HUES64 (cell line): ENCODE results near the gene CCDC82.

Source experiments
- H3K27ac ChIP-seq: 2 replicates; pipeline ENCODE4 v1.7.0; 2013; ENCODE audit warnings: low read depth, low read length, inconsistent platforms
- H3K27me3 ChIP-seq: 2 replicates; pipeline ENCODE4 v1.6.1; 2013; ENCODE audit warnings: mild to moderate bottlenecking, low read length; ENCODE audit not compliant: insufficient read depth
- H3K36me3 ChIP-seq: 2 replicates; pipeline ENCODE4 v1.6.1; 2013; ENCODE audit warnings: mild to moderate bottlenecking, low read length; ENCODE audit not compliant: insufficient read depth
- H3K4me1 ChIP-seq: 2 replicates; pipeline ENCODE4 v1.6.1; 2013; ENCODE audit warnings: mild to moderate bottlenecking, low read length, moderate library complexity; ENCODE audit not compliant: insufficient read depth
- H3K4me3 ChIP-seq: 2 replicates; pipeline ENCODE4 v1.5.1; 2013; ENCODE audit warnings: mild to moderate bottlenecking, low read length, moderate library complexity
- H3K9ac ChIP-seq: 2 replicates; pipeline ENCODE4 v1.6.1; 2013; ENCODE audit warnings: mild to moderate bottlenecking, low read depth, low read length
- H3K9me3 ChIP-seq: 2 replicates; pipeline ENCODE4 v1.6.1; 2013; ENCODE audit warnings: low read depth, low read length; ENCODE audit not compliant: insufficient read depth
- WGBS: fragments of 150-250, 120-280 bp; methylation state at CpG from one replicate; pipeline ENCODE4 v1.1.7; 2013; ENCODE audit warnings: missing lambda C conversion rate; 5-methylcytosine and 5-hydroxymethylcytosine counted together

Gene CCDC82

GRCh38 chr11:96361778-96362177 is 27.9 kb downstream of the CCDC82 start:
- H3K9ac ChIP-seq, result no peak overlapping the region
- peaks cover 41% of the 10 kb centered on the region for H3K36me3 ChIP-seq
- H3K4me3 ChIP-seq, result no peak overlapping the region
- H3K27me3 ChIP-seq, result no peaks in the 10 kb centered on the region
- no peaks in the 10 kb centered on the region for H3K4me1 ChIP-seq
- WGBS, result 98% methylated on average over 2 of the region's 2 CpGs
- no peaks in the 10 kb centered on the region for H3K9me3 ChIP-seq
- H3K27ac ChIP-seq, result no peak overlapping the region

GRCh38 chr11:96358321-96358720 is 31.4 kb downstream of the CCDC82 start:
- peaks cover 32% of the 10 kb centered on the region for H3K36me3 ChIP-seq
- WGBS, result 94% methylated on average over 3 of the region's 3 CpGs
- H3K9ac ChIP-seq, result no peak overlapping the region
- no peak overlapping the region for H3K4me3 ChIP-seq
- no peaks in the 10 kb centered on the region for H3K9me3 ChIP-seq
- H3K27ac ChIP-seq, result no peak overlapping the region
- H3K4me1 ChIP-seq, result no peaks in the 10 kb centered on the region
- H3K27me3 ChIP-seq, result no peaks in the 10 kb centered on the region

- Histone ChIP-seq H3K9me3 (no peaks in the 10 kb centered on the region), H3K27ac (no peak overlapping the region), H3K36me3 (peaks cover 31% of the 10 kb centered on the region), H3K4me3 (no peak overlapping the region), H3K27me3 (no peaks in the 10 kb centered on the region), H3K4me1 (no peaks in the 10 kb centered on the region), H3K9ac (no peak overlapping the region)
- WGBS, result 93% methylated on average over 1 of the region's 1 CpG
Observed at GRCh38 chr11:96357794-96358193, 31.9 kb downstream of the CCDC82 start.

GRCh38 chr11:96356848-96357247 is 32.9 kb downstream of the CCDC82 start:
- H3K9me3 ChIP-seq, result no peaks in the 10 kb centered on the region
- H3K4me3 ChIP-seq, result no peak overlapping the region
- H3K36me3 ChIP-seq, result peaks cover 31% of the 10 kb centered on the region
- H3K4me1 ChIP-seq, result no peaks in the 10 kb centered on the region
- H3K9ac ChIP-seq, result no peak overlapping the region
- no peak overlapping the region for H3K27ac ChIP-seq
- WGBS, result 92% methylated on average over 4 of the region's 4 CpGs
- no peaks in the 10 kb centered on the region for H3K27me3 ChIP-seq

GRCh38 chr11:96342961-96343711 is 46.6 kb downstream of the CCDC82 start, which contains the start of gene MAML2:
TSS of gene MAML2 (minus strand) at chr11:96343195. CDS start at chr11:96341895, 1,300 bp downstream.
- Histone ChIP-seq H3K27ac (no peak within 1 kb of the TSS), H3K4me1 (peaks cover 14% of the 10 kb centered on the region), H3K4me3 (peak within 1 kb of the TSS; percentile 84), H3K9ac (peak within 1 kb of the TSS; percentile 77), H3K36me3 (no peaks in the 10 kb centered on the region), H3K27me3 (peaks cover 7% of the 10 kb centered on the region; the same call in 1 of the 2 replicates), H3K9me3 (no peaks in the 10 kb centered on the region)
- 15% methylated on average over 31 of the region's 31 CpGs for WGBS

- peak overlapping the region; percentile 77 for H3K9ac ChIP-seq
- H3K4me3 ChIP-seq, result peak overlapping the region; percentile 84
- H3K27me3 ChIP-seq, result peaks cover 7% of the 10 kb centered on the region; the same call in 1 of the 2 replicates
- H3K4me1 ChIP-seq, result peaks cover 23% of the 10 kb centered on the region
- H3K9me3 ChIP-seq, result no peaks in the 10 kb centered on the region
- no peak overlapping the region for H3K27ac ChIP-seq
- H3K36me3 ChIP-seq, result no peaks in the 10 kb centered on the region
- WGBS, result 6% methylated on average over 13 of the region's 13 CpGs
Observed at GRCh38 chr11:96342014-96342960, 47.4 kb downstream of the CCDC82 start.

- Histone ChIP-seq H3K4me3 (peak overlapping the region; percentile 84), H3K9me3 (no peaks in the 10 kb centered on the region), H3K9ac (no peak overlapping the region; the same call in 1 of the 2 replicates), H3K4me1 (peaks cover 31% of the 10 kb centered on the region), H3K36me3 (no peaks in the 10 kb centered on the region), H3K27me3 (peaks cover 7% of the 10 kb centered on the region; the same call in 1 of the 2 replicates), H3K27ac (no peak overlapping the region)
- WGBS, result 60% methylated on average over 26 of the region's 26 CpGs
Observed at GRCh38 chr11:96341211-96342013, 48.3 kb downstream of the CCDC82 start.

GRCh38 chr11:96340555-96340885 is 49.2 kb downstream of the CCDC82 start:
- WGBS, result 92% methylated on average over 4 of the region's 4 CpGs
- Histone ChIP-seq H3K27me3 (peaks cover 7% of the 10 kb centered on the region; the same call in 1 of the 2 replicates), H3K9me3 (no peaks in the 10 kb centered on the region), H3K4me3 (no peak overlapping the region), H3K4me1 (peaks cover 39% of the 10 kb centered on the region), H3K9ac (no peak overlapping the region), H3K27ac (no peak overlapping the region), H3K36me3 (no peaks in the 10 kb centered on the region)

- H3K36me3 ChIP-seq, result no peaks in the 10 kb centered on the region
- peaks cover 7% of the 10 kb centered on the region; the same call in 1 of the 2 replicates for H3K27me3 ChIP-seq
- 90% methylated on average over 6 of the region's 7 CpGs for WGBS
- peaks cover 43% of the 10 kb centered on the region for H3K4me1 ChIP-seq
- no peaks in the 10 kb centered on the region for H3K9me3 ChIP-seq
- H3K4me3 ChIP-seq, result no peak overlapping the region
- no peak overlapping the region for H3K27ac ChIP-seq
- no peak overlapping the region for H3K9ac ChIP-seq
Observed at GRCh38 chr11:96339706-96340554, 49.8 kb downstream of the CCDC82 start.
